Activated naive CD4-positive, alpha-beta T cell (primary cell): Measurements from ENCODE around the gene BCL11B.

Source experiments
- DNase-seq, 4 experiments: peaks; one replicate each; lab custom pipeline; 2025; lab: John Stamatoyannopoulos, UW

The BCL11B gene

GRCh38 chr14:99254328-99255009 lies 17.5 kb downstream of the BCL11B start:
- DNase-seq: no peak

- no peak for DNase-seq
These were observed 18.1 kb downstream of the BCL11B start for GRCh38 chr14:99253890-99254289.

GRCh38 chr14:99252940-99253868 lies 18.8 kb downstream of the BCL11B start:
- DNase-seq: peak in 1 of 4 experiments; percentile 36

- DNase-seq: no peak
These were observed 19.5 kb downstream of the BCL11B start for GRCh38 chr14:99252443-99252939.

GRCh38 chr14:99251721-99252120 lies 20.3 kb downstream of the BCL11B start:
- no peak for DNase-seq

GRCh38 chr14:99250636-99251208 lies 21.3 kb downstream of the BCL11B start:
- no peak for DNase-seq

- no peak for DNase-seq
These were observed 22.6 kb downstream of the BCL11B start for GRCh38 chr14:99249389-99249788.

- DNase-seq: no peak
These were observed 23.2 kb downstream of the BCL11B start for GRCh38 chr14:99248761-99249171.

GRCh38 chr14:99247772-99248171 lies 24.2 kb downstream of the BCL11B start:
- DNase-seq: no peak

GRCh38 chr14:99247101-99247729 lies 24.8 kb downstream of the BCL11B start:
- no peak for DNase-seq

- peak in 1 of 4 experiments; percentile 55 for DNase-seq
These were observed 25.4 kb downstream of the BCL11B start for GRCh38 chr14:99246536-99247097.

- peak in 2 of 4 experiments; percentile 29 to 49 for DNase-seq
These were observed 26.2 kb downstream of the BCL11B start for GRCh38 chr14:99245564-99246511.

GRCh38 chr14:99244941-99245563 lies 26.9 kb downstream of the BCL11B start:
- no peak for DNase-seq

- DNase-seq: no peak
These were observed 27.6 kb downstream of the BCL11B start for GRCh38 chr14:99244367-99244901.

GRCh38 chr14:99242816-99243721 lies 28.9 kb downstream of the BCL11B start:
- DNase-seq: no peak

- no peak for DNase-seq
These were observed 29.8 kb downstream of the BCL11B start for GRCh38 chr14:99242238-99242637.

GRCh38 chr14:99241325-99242010 lies 30.5 kb downstream of the BCL11B start:
- DNase-seq: peak in 1 of 4 experiments; percentile 45
